ENCODE measurements around the gene DPP3.
A peak's percentile ranks its signal among the peaks of the same experiment; 100 is the strongest.

Gene DPP3

DNA sequence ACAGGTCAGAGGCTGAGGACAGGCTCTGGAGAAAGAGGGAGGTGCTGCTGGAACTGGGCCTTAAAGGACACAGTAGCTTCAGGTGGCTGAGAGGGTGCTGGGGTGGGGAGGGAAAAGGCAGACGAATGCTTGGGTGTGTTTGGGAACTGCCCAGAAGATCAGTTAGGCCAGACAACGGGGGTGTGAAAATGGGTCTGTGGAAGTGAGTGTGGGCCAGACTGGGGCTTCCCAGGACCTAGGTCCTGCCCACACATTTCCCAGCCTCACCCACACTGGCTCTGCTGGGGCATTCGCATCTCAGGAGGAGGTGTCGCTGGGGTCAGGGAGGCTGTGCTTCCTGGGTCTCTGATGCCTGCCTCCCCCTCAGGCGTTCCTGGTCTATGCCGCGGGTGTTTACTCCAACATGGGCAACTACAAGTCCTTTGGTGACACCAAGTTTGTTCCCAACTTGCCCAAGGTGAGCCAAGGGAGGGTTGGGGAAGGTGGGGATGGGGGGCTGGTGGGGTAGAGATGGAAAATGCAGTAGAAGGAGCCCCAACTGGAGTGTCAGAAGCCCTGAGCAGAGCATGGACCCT, 4.7 kb downstream of the DPP3 start:
- DNase-seq (ENCODE audit: low read depth): no peak

- no peak for DNase-seq (ENCODE audit: low read depth)
Measured at GRCh38 chr11:66488957-66489356, 8.7 kb downstream of the DPP3 start.

DNA sequence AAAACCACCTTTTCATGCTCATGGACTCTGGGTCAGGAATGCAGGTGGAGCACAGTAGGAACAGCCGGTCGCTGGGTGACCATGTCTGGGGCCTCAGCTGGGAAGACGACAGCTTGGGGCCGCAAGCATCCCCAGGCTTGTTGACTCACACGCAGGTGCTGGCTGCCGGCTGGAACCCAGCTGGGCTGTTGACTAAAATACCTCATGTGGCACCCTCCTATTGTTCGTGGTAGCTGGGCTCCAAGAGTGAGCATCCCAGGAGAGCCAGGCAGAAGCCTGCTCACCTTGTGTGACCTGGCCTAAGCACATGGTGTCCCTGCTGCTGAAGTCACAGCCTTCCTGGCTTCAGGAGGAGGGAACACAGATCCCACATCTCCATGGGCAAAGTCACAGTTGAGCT, 9.4 kb downstream of the DPP3 start:
- no peak for DNase-seq (ENCODE audit: low read depth)

- DNase-seq (ENCODE audit: low read depth): no peak
Measured at GRCh38 chr11:66491315-66491935, 11.2 kb downstream of the DPP3 start.

DNA sequence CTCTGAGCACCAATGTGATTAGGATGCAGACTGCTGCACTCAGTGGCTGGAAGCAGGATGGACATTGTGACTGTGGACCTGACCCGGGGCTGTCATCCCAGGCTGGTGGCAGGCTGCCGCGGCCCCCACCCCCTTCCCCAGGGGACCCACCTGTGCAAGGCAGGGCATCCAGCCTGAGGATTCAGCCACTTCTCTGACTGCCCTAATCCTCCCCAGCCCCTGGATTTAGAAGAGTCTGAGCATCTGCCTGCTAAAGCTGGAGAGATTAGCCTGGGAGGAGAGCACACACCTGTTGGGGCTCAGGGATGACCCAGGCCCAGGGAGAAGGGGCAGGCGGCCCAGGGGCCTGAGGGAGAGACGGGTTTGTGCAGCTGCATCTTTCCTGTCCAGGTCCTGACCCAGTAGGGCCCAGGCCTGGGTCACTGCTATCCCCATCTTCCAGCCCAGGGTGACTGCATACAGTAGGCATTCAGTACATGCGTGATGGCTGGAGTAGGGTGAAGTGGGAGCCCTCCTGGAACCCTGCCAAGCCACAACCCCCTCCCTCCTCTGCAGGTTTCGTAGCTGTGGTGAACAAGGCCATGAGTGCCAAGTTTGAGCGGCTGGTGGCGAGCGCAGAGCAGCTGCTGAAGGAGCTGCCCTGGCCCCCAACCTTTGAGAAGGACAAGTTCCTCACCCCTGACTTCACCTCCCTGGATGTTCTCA, 12.1 kb downstream of the DPP3 start:
- no peak for DNase-seq (ENCODE audit: low read depth)

DNA sequence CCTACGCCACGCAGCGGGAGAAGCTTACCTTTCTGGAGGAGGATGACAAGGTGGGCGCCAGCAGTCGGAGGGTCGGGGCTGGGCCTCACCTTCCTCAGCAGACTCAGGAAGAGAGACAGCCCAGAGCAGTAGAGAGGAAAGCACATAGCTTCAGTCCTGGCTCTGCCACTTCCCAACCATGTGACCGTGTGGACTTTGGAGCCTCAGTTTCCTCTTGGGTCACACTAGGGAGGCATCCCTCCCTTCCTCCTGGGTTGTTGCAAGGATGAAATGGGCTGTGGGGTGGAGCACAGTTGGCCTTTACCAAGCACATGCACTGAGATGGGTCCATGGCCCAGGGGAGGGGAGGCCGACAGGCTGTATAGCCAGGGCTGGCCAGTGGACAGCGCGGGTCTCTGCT, 12.9 kb downstream of the DPP3 start:
- DNase-seq (ENCODE audit: low read depth): no peak

DNA sequence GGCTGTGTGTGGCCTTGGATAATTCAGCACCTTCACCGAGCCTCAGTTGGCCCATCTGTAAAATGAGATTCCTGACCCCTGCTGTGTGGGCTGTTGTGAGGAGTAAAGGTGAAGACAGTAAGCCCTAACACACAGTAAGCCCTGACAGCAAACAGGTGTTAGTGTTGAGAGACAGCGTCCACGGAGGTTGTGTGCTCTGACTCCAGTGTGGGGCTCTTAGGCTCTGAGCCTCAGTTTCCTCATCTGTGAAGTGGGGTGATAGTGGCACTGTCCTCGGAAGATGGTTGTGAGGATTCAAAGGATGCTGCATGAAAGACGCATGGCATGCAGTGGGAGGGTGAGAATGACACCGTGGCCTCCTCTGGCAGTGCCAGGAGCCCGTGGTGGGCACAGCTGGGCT, 14.2 kb downstream of the DPP3 start:
- DNase-seq (ENCODE audit: low read depth): no peak

- DNase-seq (ENCODE audit: low read depth): no peak
Measured at GRCh38 chr11:66494935-66495334, 14.7 kb downstream of the DPP3 start.

DNA sequence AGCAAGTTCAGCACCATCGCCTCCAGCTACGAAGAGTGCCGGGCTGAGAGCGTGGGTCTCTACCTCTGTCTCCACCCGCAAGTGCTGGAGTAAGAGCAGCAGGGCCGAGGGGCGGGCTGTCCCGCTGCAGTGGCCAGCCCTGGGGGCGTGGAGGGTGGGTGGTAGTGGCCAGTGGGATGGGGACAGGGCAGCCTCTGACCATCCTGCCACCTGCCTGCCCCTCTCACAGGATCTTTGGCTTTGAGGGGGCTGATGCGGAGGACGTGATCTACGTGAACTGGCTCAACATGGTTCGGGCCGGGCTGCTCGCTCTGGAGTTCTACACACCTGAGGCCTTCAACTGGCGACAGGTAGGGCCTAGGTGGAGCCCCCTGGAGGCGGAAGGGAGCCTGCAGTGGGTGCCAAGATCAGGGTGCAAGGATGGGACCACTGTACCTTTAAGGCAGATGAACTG, 15.2 kb downstream of the DPP3 start:
- DNase-seq (ENCODE audit: low read depth): no peak

DNA sequence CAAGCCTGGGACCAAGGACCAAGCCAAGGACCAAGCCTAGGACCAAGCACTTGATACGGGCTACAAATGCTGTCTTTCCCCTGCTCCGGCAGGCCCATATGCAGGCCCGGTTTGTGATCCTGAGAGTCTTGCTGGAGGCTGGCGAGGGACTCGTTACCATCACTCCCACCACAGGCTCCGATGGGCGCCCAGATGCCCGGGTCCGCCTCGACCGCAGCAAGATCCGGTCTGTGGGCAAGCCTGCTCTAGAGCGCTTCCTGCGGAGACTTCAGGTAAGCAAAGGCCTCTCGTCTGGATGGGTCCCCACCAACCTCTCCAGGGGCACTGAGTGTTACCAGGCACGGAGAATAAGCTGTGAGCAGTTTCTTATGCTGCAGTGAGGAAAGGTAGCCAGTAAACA, 17.0 kb downstream of the DPP3 start:
- DNase-seq (ENCODE audit: low read depth): no peak

GRCh38 chr11:66498506-66498905, 18.3 kb downstream of the DPP3 start:
- no peak for DNase-seq (ENCODE audit: low read depth)

GRCh38 chr11:66505276-66505816, 25.1 kb downstream of the DPP3 start:
- no peak for DNase-seq (ENCODE audit: low read depth)

DNA sequence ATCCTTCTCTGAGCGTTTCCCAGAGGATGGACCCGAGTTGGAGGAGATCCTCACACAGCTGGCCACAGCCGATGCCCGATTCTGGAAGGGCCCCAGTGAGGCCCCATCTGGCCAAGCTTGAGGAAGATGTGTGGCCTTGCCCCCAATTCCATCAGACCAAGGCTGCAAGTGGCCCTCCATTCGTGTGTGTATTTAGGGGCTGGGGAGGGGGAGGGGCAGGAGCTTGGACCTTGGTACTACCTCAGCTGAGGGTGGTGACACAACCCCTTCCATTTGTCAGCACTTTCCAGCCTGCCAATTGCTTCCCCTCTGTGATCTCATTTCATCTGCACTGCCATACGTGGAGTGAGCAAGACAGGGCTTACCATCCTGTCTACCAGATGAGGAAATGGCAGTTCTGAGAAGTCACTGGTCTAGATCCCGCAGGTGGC, 28.9 kb downstream of the DPP3 start:
- DNase-seq (ENCODE audit: low read depth): no peak

DNA sequence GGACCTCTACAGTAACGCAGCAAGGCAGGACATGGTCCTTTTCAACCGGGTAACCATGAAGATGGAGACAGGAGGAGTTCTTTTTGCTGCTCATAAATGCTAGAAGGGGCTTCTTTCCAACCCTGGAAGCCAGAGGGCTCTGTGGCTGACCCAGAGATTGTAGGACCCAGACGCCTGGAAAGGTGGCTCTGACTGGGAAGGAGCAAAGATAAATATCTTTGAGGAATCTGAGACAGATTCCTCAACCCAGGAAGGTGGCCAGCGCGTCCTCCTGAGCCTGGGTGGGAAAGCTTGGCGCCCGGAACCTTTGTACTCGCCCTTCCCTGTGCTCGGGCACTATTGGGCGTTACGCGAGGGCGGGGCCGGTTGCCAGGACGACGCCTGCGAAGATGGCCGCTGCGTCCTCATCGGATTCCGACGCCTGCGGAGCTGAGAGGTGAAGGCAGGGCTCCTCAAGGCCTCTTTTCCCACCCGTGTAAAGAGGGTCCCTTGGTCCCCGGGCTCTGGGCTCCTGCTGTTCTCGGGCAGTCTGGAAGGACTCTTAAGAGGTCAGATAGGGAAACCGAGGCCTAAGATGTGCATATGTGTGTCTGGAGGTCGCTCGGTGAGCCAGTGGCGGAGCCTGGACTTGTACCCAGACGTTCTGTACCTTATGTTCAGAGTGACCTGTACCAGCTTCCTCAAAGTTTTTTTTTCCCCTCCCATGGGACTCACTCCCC, 30.2 kb downstream of the DPP3 start, which contains the start of gene BBS1:
TSS of gene BBS1 (plus strand) at position 365 of the 719 bp plus-strand sequence. CDS start at position 390, 25 bp downstream.
- peak; percentile 72 for DNase-seq (ENCODE audit: low read depth)

DNA sequence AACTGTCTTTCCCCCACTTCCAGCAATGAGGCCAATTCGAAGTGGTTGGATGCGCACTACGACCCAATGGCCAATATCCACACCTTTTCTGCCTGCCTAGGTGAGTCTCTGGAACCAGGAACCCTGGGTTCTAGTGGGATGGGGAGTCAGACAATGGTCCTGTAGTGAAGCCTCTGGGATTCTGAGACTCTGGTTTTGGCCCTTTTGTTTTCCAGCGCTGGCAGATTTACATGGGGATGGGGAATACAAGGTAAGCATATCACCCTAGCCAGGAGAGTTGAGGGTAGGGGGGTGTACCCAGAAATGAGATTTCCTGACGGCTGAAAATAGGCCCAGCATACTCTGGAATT, 30.7 kb downstream of the DPP3 start:
- no peak for DNase-seq (ENCODE audit: low read depth)

GRCh38 chr11:66523611-66524010, 43.4 kb downstream of the DPP3 start:
- DNase-seq (ENCODE audit: low read depth): no peak

DNA sequence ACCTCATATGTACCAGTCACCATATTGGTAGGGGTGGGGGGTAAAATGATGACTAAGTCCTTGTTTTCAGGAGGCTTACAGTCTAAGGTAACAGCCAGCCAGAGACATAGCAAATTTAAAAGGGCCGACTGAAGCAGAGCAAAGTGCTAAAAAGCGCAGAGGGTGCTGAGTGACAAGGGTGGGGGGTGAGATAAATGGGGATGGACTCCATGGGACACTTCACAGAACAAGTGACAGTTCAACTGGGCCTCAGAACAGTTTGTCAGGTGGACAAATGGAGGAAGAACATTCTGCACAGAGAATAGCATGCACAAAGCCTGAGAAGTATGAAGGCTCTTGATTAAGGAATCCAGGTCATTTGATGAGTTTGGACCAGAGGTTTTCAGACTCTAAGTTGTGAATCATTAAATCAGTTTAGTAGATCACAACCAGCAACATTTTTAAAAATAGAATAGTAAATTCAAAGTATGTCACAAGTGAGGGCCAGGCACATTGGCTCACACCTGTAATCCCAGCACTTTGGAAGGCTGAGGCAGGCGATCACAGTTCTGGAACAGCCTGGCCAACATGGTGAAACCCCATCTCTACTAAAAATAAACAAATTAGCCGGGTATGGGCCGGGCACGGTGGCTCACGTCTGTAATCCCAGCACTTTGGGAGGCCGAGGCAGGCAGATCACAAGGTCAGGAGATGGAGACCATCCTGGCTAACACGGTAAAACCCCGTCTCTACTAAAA, 44.2 kb downstream of the DPP3 start:
- DNase-seq (ENCODE audit: low read depth): no peak

DNA sequence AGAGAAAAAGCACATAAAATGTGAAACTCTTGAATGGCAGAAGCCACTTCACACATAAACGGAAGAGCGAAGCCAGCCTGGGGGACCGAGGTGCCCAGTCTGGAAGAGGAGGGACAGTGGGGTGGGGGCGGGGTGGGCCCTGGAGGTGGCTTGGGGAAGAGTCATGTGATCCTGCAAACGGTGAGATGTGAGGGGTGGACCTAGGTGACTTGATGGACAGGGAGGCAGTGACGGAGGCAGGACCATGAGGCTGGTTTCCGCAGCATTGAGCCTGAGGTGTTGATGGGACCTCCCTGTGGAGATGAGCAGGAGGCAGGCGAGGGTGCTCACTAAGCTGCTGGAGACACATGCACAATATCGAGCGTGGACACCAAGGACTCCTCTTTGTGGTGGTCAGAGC, 48.8 kb downstream of the DPP3 start:
- no peak for DNase-seq (ENCODE audit: low read depth)

DNA sequence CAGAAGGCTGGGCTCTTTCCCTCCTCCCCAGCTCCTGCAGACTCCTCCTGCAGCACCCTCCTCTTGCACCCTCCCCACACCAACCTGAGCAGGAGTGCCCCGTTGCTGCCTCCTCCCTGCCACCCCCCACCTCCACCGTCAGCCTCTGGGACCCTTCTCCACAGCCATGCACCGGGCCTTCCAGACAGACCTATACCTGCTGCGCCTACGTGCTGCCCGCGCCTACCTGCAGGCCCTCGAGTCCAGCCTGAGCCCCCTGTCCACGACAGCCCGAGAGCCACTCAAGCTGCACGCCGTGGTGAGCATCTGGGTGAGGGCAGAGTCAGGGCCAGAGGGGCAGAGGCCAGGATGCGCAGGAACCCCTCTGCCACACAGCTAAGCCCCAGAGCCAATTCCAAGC, 49.4 kb downstream of the DPP3 start:
- no peak for DNase-seq (ENCODE audit: low read depth)

DNA sequence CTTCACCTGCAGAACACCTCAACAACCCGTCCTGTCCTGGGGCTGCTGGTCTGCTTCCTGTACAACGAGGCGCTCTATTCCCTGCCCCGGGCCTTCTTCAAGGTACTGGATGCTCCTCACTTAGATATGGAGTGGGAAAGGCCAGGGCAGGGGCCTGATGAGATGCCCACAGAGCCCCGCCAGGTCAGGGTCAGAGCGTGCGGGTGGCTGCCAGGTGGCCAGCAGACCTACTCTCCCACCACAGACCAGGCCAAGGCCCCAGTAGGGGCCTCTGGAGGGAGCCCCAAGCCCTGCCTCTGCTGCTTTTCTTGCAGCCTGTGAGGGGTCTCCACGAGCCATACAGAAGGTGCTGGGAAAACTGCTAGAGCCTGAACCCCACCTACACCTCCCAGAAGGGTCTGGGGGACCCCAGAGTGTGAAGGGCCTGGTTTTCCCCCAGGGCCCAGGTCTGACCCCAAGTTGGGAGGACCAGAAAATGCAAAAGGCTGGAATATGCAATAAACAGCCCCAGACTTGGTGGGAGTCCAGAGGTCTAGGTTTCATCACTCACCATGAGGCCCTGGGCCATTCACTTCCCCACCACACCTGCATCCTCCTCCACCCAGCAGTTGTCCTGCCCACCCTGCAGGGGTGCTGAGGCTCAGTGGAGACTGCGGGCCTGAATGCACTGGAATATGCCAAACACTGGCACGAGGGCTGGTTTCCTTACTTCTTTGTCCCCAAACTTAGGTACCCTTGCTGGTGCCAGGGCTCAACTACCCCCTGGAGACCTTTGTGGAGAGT, 50.9 kb downstream of the DPP3 start:
- DNase-seq (ENCODE audit: low read depth): no peak

DNA sequence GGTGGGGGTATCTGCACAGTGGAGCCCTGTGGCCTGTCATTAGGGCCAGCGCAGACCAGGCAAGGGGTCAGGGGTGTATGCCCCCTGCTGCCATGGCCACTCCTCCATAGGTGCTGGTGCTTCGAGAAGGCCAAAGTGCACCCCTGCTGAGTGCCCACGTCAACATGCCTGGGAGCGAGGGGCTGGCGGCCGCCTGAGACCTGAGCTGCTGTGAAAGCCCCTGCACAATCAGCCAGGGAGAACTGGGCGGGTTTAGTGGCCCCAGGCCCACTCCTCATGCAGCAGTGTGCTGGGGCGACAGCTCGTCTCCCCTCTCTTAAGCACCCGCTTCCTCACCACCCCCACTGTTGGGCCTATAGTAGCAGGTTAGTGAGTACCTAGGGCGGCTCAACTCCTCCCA, 51.6 kb downstream of the DPP3 start:
- no peak for DNase-seq (ENCODE audit: low read depth)

All from activated gamma-delta T cell treated with anti-CD3 and anti-CD28 coated beads, Interleukin-2, amount 50 U/mL, for 16 hours (primary cell).